Epithelial cell of esophagus (primary cell): ENCODE data around the gene ZNF516.

Experiments
- DNase-seq: peaks from one replicate; pipeline ENCODE4 v3.0.0; 2010; ENCODE audit warnings: low read depth
- H3K4me3 ChIP-seq: 2 replicates; pipeline ENCODE4 v1.5.1; 2011; ENCODE audit warnings: mild to moderate bottlenecking, low read length, control low read depth
- CTCF ChIP-seq: IDR thresholded peaks from 2 replicates; pipeline ENCODE4 v1.5.1; 2011; ENCODE audit warnings: low read depth, mild to moderate bottlenecking, low read length, control low read depth, inconsistent platforms; ENCODE audit not compliant: insufficient read depth; ENCODE audit errors: missing control alignments

ZNF516 gene

GRCh38 chr18:76405681-76406356 lies 89.2 kb downstream of the ZNF516 start:
- peak; percentile 58 for TF ChIP-seq CTCF
- DNase-seq: peak; percentile 46
- no peak overlapping the region for H3K4me3 ChIP-seq

- TF ChIP-seq CTCF: no peak
- no peak overlapping the region for H3K4me3 ChIP-seq
- no peak for DNase-seq
Observed at GRCh38 chr18:76405280-76405679, 89.8 kb downstream of the ZNF516 start.

DNA sequence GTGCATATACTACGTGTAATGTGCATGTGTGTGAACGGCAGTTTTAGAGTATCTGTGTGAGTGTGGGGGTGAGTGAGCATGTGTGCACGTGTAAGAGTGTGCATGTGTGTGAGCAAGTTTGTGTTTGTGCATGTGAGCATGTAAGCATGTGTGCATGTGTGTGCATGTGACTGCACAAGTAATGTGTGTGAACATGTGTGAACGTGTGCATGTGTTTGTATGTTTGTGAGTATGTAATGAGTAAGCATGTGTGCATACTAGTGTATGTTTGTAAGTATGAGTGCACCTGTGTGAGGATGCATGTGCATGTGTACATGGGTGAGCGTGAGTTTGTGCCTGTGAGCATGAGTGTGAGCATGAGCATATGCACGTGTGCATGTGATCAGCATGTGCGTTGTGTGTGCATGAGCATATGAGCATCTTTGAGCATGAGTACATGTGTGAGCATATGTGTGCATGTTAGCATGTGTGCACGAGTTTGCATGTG lies 90.7 kb downstream of the ZNF516 start:
- no peak for DNase-seq
- H3K4me3 ChIP-seq: no peak overlapping the region
- no peak for TF ChIP-seq CTCF

GRCh38 chr18:76402026-76402990 lies 92.7 kb downstream of the ZNF516 start:
- no peak for DNase-seq
- no peak for TF ChIP-seq CTCF
- no peak overlapping the region for H3K4me3 ChIP-seq

GRCh38 chr18:76401498-76401897 lies 93.5 kb downstream of the ZNF516 start:
- no peak overlapping the region for H3K4me3 ChIP-seq
- DNase-seq: no peak
- no peak for TF ChIP-seq CTCF

DNA sequence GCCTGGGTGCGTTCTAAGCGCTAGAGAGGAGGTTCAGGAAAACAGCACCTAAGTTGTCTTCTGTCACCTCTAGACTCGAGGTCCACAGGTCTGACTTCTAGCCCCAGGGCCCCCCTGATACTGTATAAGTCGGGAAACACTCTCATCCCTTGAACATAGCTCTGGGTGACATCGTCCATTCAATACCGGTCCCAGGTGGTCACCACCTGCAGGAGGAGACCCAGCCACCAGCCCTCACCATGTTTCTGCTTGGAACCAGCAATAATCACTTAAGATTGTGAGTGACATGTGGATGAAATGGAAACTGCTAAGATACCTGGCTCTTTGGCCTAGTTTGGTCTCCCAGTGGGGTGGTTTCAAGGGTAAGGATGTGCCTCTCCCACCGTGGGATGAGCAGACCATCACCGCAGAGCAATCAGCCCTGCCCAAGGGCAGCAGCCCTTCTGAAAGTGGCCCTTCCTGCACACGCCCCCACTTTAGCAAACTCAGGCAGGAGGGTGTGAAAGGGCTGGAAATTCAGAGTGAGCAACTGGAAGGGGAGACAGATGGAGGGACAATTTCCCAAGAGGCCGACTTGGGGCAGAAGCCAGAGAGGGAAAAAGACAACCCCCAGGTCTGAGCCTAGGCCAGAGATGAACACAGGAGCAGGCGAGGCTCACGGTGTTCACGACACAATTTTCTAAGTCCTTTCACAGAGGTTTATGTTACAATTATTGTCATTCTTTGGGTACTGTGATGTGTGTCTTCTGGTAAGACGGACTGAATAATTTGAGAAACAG lies 95.2 kb downstream of the ZNF516 start:
- DNase-seq: no peak
- H3K4me3 ChIP-seq: no peak overlapping the region
- TF ChIP-seq CTCF: no peak
